GM21526 (cell line): ENCODE measurements around the gene ZNF497.
"Not testable (repeated sequence)": the region's sequence is repeated elsewhere in the genome, so short reads cannot be mapped to it uniquely, and the experiment has no call there.

Source experiments
- ATAC-seq: cut with Tn5 transposase; IDR thresholded peaks from one replicate; pipeline ENCODE4 v1.9.1; 2021; ENCODE audit warnings: moderate library complexity; ENCODE audit not compliant: unreplicated experiment, low FRiP score

The ZNF497 gene

DNA sequence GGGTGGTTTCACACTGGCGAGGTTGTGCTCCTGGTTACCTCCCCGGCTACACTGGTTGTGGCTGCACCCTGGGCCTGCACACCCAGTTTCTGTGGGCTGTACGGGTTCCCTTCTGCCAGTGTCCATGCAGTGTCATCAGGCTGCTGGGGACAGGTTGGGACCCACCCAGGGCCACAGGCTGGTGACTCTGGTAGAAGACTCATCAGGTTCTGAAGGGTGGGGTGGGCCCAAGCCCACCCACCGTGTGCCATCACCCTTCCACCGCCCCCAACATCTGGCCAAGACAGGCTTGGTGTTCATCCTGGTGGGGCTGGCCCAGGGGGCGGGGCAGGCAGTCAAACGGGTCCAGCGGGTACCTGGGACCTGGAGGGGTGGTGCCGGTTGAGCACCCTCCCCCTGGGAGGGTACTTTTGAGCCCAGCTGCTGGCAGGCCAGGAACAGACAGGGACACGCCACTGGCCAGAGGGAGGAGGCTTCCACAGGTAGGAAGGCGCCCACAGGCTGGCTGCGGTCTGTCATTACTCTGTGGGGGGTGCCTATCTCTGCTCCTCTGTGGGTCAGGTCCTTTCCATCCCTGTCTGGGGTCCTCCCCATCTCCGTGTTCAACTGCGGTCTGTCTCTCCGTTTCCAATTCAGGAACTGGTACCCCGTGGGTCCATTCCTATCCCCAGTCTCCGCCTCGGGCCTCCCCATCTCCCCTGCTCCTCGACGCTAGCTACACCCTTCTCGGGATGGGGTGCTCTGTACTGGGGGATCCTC lies 32.8 kb upstream of the ZNF497 start, which contains the start of gene RNF225:
TSS of gene RNF225 (plus strand) at position 437 of the 759 bp plus-strand sequence. CDS start 434 bp downstream, outside the sequence.
- ATAC-seq = no peak

DNA sequence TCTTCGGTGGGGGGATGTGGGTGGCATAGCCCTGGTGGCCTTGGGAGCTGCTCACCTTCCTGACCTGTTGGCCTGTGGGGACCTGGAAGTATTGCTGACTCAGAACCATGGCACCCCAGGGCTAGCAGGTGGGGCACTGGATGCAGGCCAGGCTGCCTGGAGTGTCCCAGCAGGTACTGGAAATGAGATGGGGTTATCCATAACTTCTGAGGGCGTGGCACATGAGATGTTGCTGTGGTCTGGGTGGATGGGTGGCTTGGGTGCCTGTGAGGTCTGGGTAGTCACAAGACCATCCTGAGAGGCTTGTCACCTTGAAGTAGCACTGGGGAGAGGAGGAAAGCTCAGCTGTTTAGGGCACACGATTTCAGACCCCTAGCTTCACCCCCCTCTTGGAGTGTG lies 32.3 kb upstream of the ZNF497 start:
- no peak for ATAC-seq

DNA sequence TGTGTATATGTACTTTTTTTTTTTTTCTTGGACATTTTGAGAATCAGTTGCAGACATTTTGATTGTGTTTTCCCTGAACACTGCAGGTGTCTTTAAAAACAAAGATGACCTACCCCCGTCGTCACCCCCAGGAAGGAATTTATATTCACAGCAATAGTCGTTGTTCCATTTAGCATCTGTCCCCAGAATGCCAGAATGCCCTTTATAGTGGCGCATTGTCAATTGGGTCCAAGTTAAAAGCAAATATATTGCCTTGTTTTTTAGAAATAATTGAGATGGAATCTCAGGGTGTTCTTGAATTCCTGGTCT lies 31.1 kb upstream of the ZNF497 start:
- no peak for ATAC-seq

DNA sequence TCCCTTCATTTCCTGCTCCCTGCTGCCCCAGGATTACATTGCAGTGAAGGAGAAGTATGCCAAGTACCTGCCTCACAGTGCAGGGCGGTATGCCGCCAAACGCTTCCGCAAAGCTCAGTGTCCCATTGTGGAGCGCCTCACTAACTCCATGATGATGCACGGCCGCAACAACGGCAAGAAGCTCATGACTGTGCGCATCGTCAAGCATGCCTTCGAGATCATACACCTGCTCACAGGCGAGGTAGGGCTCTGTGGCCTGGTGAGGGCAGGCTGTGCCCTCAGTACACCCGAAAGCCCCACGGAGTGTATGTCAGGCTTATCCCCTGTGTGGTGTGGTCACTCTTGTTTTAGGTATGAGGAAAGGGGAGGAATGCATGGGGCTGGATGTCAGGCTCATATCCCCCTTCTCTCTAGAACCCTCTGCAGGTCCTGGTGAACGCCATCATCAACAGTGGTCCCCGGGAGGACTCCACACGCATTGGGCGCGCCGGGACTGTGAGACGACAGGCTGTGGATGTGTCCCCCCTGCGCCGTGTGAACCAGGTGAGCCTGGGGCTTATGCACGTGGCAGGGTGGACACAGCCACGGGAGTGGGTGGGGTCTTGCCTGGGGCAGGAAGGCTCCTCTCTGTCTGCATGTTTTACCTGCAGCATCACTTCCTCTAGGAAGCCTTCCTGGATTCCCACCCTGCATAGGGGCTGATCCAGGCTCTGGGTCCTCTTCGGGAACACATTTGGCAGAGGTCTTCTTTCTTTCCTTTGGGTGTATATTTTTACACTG lies 30.6 kb upstream of the ZNF497 start:
- no peak for ATAC-seq

DNA sequence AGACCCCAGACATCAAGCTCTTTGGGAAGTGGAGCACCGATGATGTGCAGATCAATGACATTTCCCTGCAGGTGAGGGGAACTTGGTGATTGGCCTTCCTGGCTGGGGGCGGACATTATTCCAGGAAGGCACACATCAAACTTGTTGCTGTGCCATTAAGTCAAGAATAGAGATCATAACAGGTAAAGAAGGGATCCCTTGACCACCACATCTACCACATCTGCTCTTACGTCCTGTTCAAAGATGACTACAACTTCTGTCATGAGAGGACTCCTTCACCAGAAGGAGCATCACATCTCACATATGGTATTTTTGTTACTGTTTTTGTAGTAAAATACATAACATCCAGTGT lies 25.6 kb upstream of the ZNF497 start:
- no peak for ATAC-seq

DNA sequence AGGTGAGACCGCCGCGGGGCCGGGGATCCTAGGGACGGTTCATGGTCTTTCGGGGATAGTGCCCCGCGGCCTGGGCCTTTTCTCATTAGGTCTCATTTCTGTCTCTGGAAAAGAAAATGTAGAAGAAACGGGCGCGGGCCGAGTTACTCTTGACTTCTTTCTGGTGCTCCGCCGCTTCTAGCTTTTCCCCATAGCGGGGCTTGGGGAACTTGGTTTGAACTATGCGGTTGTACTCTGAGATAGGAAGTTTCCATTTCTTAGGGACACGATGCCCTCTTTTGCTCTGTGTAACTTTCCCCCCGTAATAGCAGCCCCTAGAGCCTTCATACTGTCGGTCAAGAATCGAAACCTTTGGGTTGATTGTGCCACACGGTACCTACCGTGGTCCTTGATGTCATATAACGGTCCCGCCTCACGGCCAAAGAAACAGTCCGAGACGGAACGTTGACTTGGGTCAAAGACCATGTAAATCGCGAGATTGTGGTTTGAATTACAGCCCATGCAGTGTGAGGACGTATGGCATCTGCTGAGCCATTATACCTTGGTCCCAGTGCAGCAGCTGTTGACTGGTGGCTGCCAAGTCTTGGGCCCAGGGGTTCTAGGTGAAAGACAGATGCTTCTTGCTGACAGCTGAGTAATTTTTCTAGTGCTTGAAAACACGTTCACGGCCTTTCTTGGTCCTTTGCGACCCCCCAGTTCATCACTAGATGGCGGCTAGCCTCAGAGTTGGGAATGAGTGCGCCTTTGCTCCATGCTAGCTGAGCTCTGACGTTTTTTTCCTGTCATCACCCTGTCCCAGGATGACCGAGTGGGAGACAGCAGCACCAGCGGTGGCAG lies 25.0 kb upstream of the ZNF497 start:
- no peak for ATAC-seq

DNA sequence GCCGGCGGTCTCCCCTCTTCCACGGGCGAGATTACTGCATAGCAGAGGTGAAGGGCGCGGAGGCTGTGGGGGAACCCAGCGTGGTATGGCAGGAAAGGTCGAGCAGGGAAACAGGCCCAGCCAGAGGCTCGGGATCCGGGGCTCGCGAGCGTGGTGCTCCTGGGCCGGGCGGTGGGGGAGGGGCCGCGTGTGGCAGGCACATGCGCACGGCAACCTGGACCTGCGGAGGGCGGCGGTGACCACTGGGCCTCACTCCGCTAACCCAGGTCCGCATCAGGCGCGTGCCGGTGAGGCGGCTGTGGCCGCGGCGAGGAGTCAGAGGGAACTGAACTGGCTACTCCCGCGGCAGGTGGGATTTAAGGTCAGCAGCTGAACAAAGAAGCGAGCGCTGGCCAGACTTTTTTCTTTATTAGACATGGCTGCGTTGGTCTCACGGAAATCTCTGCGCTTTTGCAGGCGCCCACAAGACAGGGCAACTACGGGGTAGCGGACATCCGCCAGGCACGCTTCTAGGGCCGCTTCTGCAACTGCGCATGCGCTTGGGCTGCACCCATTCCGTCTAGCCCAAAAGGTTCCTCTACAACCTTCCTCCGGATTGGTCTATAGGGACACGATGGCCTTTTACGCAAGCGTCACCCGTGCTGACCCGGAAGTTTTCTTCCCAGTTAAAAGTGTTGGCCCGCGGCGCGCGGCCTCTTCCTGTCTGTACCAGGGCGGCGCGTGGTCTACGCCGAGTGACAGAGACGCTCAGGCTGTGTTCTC lies 24.2 kb upstream of the ZNF497 start, which contains the start of gene RPS5:
TSS of gene RPS5 (plus strand) at position 694 of the 762 bp plus-strand sequence. CDS start 869 bp downstream, outside the sequence.
- ATAC-seq = peak; percentile 74

DNA sequence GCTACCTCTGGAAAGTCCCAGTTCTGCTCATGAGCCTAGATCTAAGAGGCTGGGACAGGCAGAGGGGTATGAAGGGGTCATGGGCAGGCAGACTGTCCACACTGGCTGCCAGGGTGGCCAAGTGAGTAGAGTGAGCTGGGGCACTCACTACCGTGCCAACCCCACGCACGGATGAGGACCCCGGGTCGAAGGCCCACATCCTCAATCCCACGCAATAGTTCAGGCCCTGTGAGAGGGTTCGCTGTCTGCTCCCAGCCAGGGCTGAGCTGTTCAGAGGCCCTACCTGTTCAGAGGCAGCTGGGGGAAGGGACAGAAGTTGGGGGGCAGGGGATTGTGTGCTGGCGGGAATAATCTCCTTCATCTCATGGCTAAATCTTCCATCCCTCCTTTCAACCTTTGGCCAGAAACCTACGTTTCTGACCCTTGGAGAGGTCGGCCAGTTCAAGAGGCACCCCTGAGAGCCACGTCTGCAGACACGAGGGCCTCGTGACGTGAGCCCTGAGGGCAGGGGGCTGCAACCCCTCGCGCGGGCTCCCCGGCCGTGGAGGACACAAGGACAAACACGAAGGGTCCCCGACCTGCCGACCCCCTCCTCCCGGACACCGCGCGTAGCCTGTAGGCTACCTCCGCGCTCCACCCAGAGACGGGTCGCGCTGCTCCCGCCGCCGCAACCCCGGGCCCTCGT lies 23.5 kb upstream of the ZNF497 start:
- ATAC-seq = no peak

DNA sequence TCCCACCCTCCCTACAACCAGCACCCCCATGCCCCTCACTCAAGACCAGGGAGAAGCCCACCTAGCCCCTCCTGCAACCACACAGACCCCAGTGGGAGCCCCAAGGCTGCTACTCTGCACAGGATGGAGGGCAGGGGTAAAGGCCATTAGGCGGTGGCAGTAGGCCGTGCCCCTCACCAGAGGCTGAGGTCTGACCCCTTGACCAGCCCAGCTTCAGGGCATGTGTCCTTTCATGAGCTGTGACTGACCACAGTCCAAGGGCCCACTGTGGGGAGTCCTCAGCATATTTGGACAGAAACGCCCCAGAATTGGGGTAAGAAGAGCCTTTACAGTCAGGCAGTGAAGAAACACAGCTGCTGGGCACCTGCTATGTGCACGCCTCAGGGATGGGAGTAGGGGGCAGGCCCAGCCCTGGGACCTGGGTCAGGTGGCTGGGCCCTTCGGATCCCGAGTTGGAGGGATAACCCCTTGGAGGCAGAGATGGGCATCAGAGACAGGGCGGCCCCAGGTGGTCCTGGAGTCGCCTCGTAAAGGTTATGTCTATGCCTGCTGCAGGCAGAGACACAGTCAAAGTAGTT lies 22.9 kb upstream of the ZNF497 start:
- no peak for ATAC-seq

DNA sequence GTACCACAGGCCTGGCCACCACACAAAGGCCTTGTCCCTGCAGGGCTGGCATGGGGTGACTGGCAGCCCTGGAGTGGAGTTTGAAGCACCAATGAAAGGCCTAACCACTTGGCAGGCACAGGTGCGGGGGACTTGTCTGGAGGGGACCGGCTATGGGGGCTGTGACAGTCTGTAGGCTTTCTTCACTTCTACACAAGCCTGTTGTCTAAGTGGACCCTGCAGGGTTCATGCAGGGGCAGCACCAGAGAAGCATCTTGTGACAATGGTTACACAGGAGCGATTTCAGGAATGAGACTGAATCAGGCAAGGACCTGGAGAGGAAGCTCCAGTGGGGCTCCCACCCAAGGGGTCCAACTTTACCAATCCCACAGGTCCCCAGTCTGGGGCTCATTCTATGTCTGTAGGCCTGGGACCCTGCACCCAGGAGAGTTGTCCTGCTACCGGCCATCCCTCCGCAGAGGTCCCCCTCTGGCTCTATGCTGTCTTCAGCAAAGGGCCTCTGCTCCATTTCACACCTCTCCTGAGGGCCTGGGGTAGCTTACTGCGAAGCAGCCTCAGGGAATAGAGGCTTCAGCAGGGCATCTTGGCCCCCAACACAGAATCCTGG lies 20.5 kb upstream of the ZNF497 start:
- ATAC-seq = no peak

DNA sequence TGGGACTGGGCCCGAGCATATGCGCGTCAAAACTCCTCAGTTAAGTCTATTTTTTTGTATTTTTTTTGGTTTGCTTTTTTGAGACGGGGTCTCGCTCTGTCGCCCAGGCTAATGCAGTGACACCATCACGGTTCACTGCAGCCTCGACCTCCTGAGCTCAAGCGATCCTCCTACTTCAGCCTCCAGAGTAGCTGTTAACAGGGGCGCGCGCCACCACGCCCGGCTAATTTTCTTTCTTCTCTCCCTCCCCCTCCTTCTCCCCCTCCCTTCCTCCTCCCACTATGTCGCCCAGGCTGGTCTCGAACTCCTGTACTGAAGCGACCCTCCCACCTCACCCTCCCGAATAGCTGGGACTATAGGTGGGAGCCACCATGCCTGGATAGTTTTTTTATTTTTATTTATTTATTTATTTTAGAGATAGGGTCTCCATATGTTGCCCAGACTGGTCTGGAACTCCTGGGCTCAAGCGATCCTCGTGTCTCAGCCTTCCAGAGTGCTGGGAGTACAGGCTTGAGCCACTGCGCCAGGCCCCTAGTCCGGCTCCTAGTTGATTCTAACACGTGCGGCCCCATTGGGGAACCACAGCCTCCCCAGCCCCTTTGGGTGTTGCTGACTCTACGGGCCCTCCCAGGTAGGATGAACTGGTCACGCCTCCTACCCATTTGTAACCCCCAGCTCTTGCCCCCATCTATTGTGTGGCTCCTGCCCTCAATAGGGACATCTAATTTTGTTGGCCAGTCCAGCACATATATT lies 19.1 kb upstream of the ZNF497 start:
- ATAC-seq = no peak

DNA sequence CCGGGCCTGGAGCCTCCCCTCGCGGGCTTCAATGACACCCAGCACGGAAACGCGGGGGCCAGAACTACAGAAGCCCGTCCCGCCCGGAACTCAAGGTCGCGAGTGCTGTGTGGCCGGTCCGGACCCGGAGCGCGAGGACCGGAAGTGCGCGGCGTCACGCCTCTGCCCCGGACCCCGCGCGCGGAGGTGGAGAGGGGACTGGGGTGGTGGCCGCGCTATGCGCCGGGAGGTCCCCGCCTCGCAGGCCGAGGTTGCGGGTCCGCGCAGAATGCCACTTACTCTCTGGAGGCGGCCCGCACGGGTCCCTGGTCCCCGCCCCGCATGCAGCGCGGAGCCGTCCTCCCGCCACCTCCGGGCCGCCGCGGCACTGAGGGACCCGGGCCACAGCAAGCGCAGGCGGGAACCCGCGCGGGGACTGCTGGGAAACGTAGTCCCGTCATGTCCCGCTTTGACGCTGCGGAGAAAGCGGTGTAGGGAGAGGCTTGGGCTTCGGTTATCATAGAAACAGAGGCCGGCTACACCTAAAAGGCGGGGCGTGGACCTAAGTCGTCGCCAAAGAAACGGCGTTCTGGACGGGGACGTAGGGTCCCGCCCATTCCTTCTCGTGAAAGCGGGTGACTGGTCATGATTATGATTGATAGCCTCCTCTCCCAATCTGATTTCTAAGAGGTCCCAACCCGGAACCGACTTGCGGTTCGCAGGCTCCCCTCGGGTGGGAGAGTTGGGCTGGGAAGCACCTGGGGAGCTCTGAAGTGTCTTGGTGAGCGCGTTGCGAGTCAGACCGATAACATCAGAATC lies 18.3 kb upstream of the ZNF497 start, which contains the start of gene ZNF837:
TSS of gene ZNF837 (minus strand) at position 369 of the 798 bp plus-strand sequence. CDS start 11,698 bp downstream, outside the sequence.
- peak; percentile 71 for ATAC-seq

DNA sequence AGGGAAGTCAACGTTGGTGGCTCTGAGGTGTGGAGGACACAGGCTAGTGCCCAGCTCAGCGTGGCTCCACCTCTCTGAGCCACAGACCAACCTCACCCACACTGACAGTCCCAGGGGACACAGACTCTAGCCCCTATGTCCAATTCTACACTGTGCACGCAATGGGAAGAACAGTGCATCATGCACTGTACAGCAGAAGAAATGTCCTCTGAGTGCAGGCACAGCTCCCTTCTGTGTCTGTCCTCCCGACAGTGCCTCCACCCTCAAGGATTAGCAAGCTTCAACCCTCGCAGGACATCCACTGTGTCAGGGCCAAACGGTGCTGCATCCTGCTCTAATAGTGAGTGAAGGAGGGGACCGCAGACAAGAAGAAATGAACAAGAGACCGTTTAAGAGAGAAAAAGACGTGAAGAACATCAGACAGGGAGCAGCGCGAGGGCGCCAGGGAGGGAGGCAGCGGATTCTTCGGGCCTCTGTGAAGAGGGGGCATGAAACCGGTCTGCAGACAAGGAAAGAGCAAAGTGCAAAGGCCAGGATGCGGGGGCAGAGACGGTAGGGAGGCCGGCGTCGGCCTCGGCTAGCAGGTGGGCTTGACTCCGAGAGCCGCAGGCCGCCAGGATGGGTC lies 17.6 kb upstream of the ZNF497 start:
- no peak for ATAC-seq

DNA sequence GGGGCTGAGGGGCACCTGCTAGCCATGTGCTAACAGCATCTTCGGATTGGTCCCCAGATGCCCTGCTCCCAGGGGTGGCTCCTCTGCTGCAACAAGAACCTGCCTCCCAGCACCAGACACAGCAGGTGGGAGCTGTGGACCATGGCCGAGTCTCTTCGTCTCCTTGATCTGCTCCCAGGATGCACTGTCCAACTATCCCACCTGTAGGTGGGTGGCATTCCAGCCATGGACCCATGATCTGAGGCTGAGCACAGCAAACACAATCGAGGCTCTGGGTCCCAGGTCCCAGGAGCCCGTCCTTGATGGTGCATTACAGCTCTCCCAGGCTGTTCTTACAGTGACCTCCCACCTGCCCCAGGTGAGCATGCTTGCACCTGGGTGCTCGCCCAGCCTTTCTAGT lies 16.7 kb upstream of the ZNF497 start:
- ATAC-seq = no peak

DNA sequence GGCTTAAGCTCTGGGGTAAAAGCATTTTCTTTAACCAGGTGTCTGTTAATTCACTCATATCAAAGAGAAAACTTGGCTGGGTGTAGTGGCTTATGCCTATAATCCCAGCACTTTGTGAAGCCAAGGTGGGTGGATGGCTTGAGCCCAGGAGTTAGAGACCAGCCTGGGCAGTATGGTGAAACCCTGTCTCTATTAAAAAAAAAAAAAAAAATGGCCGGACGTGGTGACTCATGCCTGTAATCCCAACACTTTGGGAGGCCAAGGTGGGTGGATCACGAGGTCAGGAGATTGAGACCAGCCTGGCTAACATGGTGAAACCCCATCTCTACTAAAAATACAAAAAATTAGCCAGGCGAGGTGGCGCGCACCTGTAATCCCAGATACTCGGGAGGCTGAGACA lies 14.2 kb upstream of the ZNF497 start:
- not testable (repeated sequence) for ATAC-seq

DNA sequence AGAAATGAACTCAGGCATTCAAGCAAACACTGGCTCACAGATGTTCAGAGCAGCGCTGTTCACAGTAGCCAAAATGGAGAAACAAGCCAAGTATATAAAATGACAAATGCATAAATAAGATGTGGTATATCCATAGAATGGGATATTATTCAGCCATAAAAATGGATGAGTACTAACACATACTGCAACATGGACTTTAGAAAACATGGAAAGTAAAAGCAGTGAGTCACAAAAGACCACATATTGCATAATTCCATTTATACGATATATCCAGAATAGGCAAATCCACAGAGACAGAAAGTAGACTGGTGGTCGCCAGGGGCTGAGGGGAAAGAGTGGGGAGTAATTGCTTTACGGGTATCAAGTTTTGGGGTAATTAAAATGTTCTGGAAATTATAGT lies 11.6 kb upstream of the ZNF497 start:
- ATAC-seq = no peak
